WTC11 (cell line): Measurements from ENCODE around the gene GNG10. TPM values are rescaled to one million over a fixed set of nuclear protein-coding genes. Genes with fewer than 3 reads are reported as not detected.

Source experiments
- ATAC-seq: fragments of 200-7000 bp; cut with Tn5 transposase; 2 replicates; pipeline ENCODE4 v1.10.0; 2021; ENCODE audit warnings: mild to moderate bottlenecking, moderate library complexity
- CTCF ChIA-PET: fragments of 300-600 bp; sonication (Branson Sonifier 250); formaldehyde crosslinking; loops from one replicate; lab custom pipeline; 2021; ENCODE audit warnings: antibody characterized with exemption; lab: Charles Lee
- POLR2A ChIA-PET: fragments of 350-600 bp; sonication (Branson Sonifier 250); formaldehyde crosslinking; loops from one replicate; lab custom pipeline; 2021; ENCODE audit warnings: antibody characterized with exemption; lab: Charles Lee
- DNase-seq: peaks from one replicate; pipeline ENCODE4 v3.0.0; 2021; ENCODE audit warnings: low spot score
- H3K27ac Mint-ChIP-seq: 2 replicates; pipeline ENCODE4 v1.8.0; 2021; ENCODE audit warnings: mixed read lengths
- H3K27me3 Mint-ChIP-seq: 2 replicates; pipeline ENCODE4 v1.8.0; 2021; ENCODE audit warnings: low read depth, mild to moderate bottlenecking, moderate library complexity, mixed read lengths
- H3K36me3 Mint-ChIP-seq: 2 replicates; pipeline ENCODE4 v1.8.0; 2021; ENCODE audit warnings: mixed read lengths
- H3K4me1 Mint-ChIP-seq: 2 replicates; pipeline ENCODE4 v1.8.0; 2022; ENCODE audit warnings: mixed read lengths
- H3K4me3 Mint-ChIP-seq: 2 replicates; pipeline ENCODE4 v1.8.0; 2021; ENCODE audit warnings: mild to moderate bottlenecking, moderate library complexity, mixed read lengths
- H3K9me3 Mint-ChIP-seq: 2 replicates; pipeline ENCODE4 v1.8.0; 2021; ENCODE audit warnings: mixed read lengths
- CREB1 ChIP-seq: sonication (generic); formaldehyde crosslinking; IDR thresholded peaks from 2 replicates; pipeline ENCODE4 v1.8.0; 2023; ENCODE audit warnings: mild to moderate bottlenecking, missing genetic modification reagents
- ELF4 ChIP-seq: sonication (generic); formaldehyde crosslinking; IDR thresholded peaks from 2 replicates; pipeline ENCODE4 v1.8.1; 2022; ENCODE audit warnings: low read depth, mild to moderate bottlenecking, moderate library complexity, missing genetic modification reagents
- FOXK1 ChIP-seq: sonication (generic); formaldehyde crosslinking; IDR thresholded peaks from 2 replicates; pipeline ENCODE4 v1.8.0; 2022; ENCODE audit warnings: mild to moderate bottlenecking, moderate library complexity, missing genetic modification reagents
- MXD4 ChIP-seq: fragments of 250-450 bp; sonication (Bioruptor Pico); IDR thresholded peaks from 2 replicates; pipeline ENCODE4 v1.8.0; 2021; ENCODE audit warnings: mild to moderate bottlenecking, moderate library complexity, borderline replicate concordance
- NR2C2 ChIP-seq: sonication (generic); formaldehyde crosslinking; IDR thresholded peaks from 2 replicates; pipeline ENCODE4 v1.8.0; 2022; ENCODE audit warnings: mild to moderate bottlenecking, missing genetic modification reagents
- SMAD3 ChIP-seq: sonication (generic); formaldehyde crosslinking; IDR thresholded peaks from 2 replicates; pipeline ENCODE4 v1.8.0; 2022; ENCODE audit warnings: missing genetic modification reagents, mild to moderate bottlenecking, borderline replicate concordance
- ZNF219 ChIP-seq: sonication (generic); formaldehyde crosslinking; IDR thresholded peaks from 2 replicates; pipeline ENCODE4 v1.8.0; 2023; ENCODE audit warnings: missing genetic modification reagents, mild to moderate bottlenecking, borderline replicate concordance
- ZNF317 ChIP-seq: sonication (generic); formaldehyde crosslinking; IDR thresholded peaks from 2 replicates; pipeline ENCODE4 v1.8.1; 2023; ENCODE audit warnings: low read depth, mild to moderate bottlenecking, moderate library complexity, missing genetic modification reagents, borderline replicate concordance
- ZNF671 ChIP-seq: fragments of 250-450 bp; sonication (Bioruptor Pico); IDR thresholded peaks from 2 replicates; pipeline ENCODE4 v1.8.0; 2021; ENCODE audit warnings: mild to moderate bottlenecking
- total RNA-seq: library from RNA; stranded (reverse); gene quantifications from 3 replicates; pipeline ENCODE4 v1.2.3, GENCODE V29; 2021
- TF ChIP-seq, protein P1 (sequence below): fragments of 250-450 bp; sonication (Bioruptor Pico); conservative IDR thresholded peaks from 2 replicates; pipeline ENCODE4 v1.9.0; 2021; ENCODE audit warnings: mild to moderate bottlenecking
- TF ChIP-seq, protein P2 (sequence below): sonication (generic); formaldehyde crosslinking; conservative IDR thresholded peaks from 2 replicates; pipeline ENCODE4 v1.8.1; 2022; ENCODE audit warnings: mild to moderate bottlenecking, missing genetic modification reagents
- TF ChIP-seq, protein P3 (sequence below): fragments of 250-450 bp; sonication (Bioruptor Pico); IDR thresholded peaks from 2 replicates; pipeline ENCODE4 v2.1.2; 2022; ENCODE audit warnings: mild to moderate bottlenecking, moderate library complexity
- TF ChIP-seq, protein P4 (sequence below): sonication (generic); formaldehyde crosslinking; IDR thresholded peaks from 2 replicates; pipeline ENCODE4 v1.8.1; 2023; ENCODE audit warnings: mild to moderate bottlenecking, missing genetic modification reagents, moderate library complexity
- TF ChIP-seq, protein P5 (sequence below): sonication (generic); formaldehyde crosslinking; IDR thresholded peaks from 2 replicates; pipeline ENCODE4 v1.8.1; 2022; ENCODE audit warnings: low read depth, mild to moderate bottlenecking, moderate library complexity, missing genetic modification reagents, borderline replicate concordance
- TF ChIP-seq, protein P6 (sequence below): sonication (generic); formaldehyde crosslinking; IDR thresholded peaks from 2 replicates; pipeline ENCODE4 v1.8.1; 2022; ENCODE audit warnings: mild to moderate bottlenecking, moderate library complexity, missing genetic modification reagents
- TF ChIP-seq, protein P7 (sequence below): sonication (generic); formaldehyde crosslinking; IDR thresholded peaks from 2 replicates; pipeline ENCODE4 v1.8.1; 2022; ENCODE audit warnings: mild to moderate bottlenecking, missing genetic modification reagents, moderate library complexity, borderline replicate concordance
- TF ChIP-seq, protein P8 (sequence below): fragments of 250-450 bp; sonication (Bioruptor Pico); IDR thresholded peaks from 2 replicates; pipeline ENCODE4 v1.9.0; 2021; ENCODE audit warnings: moderate library complexity, mild to moderate bottlenecking, inconsistent platforms, borderline replicate concordance
- TF ChIP-seq, protein P9 (sequence below): sonication (generic); formaldehyde crosslinking; IDR thresholded peaks from 2 replicates; pipeline ENCODE4 v1.8.0; 2023; ENCODE audit warnings: mild to moderate bottlenecking, missing genetic modification reagents

The GNG10 gene
- total RNA-seq, 1 experiment from 2014 or later: 17.2 TPM

DNA sequence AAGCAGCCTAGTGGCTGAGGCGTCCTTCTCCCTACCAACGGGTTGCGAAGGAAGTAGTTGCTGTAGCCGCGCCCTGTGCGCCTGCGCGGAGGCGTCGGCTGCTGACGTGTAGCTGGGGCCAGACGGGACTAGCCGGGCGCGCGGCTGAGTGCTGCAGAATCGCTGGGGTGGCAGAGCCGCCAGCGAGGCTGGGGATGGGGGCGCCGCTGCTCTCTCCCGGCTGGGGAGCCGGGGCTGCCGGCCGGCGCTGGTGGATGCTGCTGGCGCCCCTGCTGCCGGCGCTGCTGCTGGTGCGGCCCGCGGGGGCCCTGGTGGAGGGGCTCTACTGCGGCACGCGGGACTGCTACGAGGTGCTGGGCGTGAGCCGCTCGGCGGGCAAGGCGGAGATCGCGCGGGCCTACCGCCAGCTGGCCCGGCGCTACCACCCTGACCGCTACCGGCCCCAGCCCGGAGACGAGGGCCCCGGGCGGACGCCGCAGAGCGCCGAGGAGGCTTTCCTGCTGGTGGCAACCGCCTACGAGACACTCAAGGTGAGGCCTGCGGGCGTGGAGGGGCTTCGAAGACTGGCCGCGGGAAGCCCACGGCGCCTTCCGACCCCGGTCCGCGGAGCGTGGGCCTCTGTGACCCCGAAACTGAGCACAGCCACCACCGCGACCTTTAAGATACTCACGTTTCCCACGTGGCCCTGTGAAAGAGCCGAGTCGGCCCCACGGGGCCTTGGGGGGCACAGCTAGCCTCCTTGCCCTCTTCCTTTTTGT is 30.0 kb upstream of the GNG10 start, which contains the start of gene DNAJC25 (continued):
- TF ChIP-seq, protein P1, sequence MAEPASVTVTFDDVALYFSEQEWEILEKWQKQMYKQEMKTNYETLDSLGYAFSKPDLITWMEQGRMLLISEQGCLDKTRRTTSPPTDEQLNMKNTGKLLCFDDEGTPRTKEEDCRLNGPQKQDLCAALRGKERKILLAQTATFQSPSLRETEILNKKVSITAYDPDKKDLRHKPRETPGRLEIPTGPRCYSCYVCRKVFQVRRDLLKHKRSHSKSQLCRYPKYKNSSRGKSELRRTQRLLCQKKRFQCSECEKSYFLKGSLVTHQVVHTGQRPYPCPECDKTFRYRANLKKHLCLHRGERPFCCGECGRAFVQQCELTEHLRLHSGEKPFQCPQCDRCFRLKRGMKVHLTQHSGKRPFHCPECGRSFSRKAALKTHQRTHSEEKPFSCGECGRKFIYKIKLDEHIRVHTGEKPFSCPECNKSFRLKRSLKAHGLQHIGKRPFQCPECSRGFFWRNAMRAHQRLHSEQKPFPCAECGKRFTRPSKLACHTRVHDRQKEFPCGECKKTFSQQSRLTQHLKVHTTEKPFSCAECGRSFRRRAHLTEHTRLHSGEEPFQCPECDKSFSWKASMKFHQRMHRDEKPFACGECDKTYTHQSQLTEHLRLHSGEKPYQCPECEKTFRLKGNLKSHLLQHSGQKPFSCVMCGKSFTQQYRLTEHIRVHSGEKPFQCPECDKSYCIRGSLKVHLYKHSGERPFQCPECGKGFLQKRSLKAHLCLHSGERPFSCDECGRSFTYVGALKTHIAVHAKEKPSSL: no peak

DNA sequence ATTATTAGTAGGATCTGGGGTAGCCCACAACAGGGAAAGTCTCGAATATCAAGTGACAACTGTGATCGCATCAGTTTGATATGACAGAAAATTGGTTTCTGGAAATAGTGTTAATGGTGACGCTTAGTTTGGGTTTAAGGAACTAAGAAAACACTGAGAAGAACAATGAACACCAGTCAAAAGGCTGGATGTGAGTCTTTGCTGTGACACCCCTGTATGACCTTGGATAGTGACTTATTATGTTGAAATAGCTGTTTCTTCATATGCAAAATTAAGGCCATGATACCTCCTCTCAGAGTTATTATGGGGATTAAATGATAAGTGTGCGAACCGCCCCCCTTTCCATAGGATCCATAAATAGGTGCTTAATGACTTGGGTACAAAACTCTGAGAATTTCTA is 29.3 kb upstream of the GNG10 start:
- peaks cover 31% of the 10 kb centered on the region for H3K4me1 Mint-ChIP-seq
- H3K4me3 Mint-ChIP-seq: peak overlapping the region; percentile 95
- H3K9me3 Mint-ChIP-seq: no peaks in the 10 kb centered on the region
- no peak for TF ChIP-seq ELF4 (CRISPR knock-in tag)
- TF ChIP-seq, protein P2, sequence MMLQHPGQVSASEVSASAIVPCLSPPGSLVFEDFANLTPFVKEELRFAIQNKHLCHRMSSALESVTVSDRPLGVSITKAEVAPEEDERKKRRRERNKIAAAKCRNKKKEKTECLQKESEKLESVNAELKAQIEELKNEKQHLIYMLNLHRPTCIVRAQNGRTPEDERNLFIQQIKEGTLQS (CRISPR knock-in tag): no peak
- TF ChIP-seq, protein P3, sequence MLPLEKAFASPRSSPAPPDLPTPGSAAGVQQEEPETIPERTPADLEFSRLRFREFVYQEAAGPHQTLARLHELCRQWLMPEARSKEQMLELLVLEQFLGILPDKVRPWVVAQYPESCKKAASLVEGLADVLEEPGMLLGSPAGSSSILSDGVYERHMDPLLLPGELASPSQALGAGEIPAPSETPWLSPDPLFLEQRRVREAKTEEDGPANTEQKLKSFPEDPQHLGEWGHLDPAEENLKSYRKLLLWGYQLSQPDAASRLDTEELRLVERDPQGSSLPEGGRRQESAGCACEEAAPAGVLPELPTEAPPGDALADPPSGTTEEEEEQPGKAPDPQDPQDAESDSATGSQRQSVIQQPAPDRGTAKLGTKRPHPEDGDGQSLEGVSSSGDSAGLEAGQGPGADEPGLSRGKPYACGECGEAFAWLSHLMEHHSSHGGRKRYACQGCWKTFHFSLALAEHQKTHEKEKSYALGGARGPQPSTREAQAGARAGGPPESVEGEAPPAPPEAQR (CRISPR knock-in tag): no peak
- TF ChIP-seq, protein P4, sequence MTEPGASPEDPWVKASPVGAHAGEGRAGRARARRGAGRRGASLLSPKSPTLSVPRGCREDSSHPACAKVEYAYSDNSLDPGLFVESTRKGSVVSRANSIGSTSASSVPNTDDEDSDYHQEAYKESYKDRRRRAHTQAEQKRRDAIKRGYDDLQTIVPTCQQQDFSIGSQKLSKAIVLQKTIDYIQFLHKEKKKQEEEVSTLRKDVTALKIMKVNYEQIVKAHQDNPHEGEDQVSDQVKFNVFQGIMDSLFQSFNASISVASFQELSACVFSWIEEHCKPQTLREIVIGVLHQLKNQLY (CRISPR knock-in tag): no peak
- no peak for TF ChIP-seq ZNF219 (CRISPR knock-in tag)
- TF ChIP-seq, protein P5, sequence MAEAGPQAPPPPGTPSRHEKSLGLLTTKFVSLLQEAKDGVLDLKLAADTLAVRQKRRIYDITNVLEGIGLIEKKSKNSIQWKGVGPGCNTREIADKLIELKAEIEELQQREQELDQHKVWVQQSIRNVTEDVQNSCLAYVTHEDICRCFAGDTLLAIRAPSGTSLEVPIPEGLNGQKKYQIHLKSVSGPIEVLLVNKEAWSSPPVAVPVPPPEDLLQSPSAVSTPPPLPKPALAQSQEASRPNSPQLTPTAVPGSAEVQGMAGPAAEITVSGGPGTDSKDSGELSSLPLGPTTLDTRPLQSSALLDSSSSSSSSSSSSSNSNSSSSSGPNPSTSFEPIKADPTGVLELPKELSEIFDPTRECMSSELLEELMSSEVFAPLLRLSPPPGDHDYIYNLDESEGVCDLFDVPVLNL (CRISPR knock-in tag): no peak
- no peak for TF ChIP-seq ZNF317 (CRISPR knock-in tag)
- TF ChIP-seq FOXK1 (CRISPR knock-in tag): no peak
- TF ChIP-seq, protein P6, sequence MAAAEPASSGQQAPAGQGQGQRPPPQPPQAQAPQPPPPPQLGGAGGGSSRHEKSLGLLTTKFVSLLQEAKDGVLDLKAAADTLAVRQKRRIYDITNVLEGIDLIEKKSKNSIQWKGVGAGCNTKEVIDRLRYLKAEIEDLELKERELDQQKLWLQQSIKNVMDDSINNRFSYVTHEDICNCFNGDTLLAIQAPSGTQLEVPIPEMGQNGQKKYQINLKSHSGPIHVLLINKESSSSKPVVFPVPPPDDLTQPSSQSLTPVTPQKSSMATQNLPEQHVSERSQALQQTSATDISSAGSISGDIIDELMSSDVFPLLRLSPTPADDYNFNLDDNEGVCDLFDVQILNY (CRISPR knock-in tag): no peak
- no peak for TF ChIP-seq NR2C2 (CRISPR knock-in tag)
- no peak for TF ChIP-seq SMAD3
- no peak for TF ChIP-seq CREB1 (CRISPR knock-in tag)
- TF ChIP-seq, protein P7, sequence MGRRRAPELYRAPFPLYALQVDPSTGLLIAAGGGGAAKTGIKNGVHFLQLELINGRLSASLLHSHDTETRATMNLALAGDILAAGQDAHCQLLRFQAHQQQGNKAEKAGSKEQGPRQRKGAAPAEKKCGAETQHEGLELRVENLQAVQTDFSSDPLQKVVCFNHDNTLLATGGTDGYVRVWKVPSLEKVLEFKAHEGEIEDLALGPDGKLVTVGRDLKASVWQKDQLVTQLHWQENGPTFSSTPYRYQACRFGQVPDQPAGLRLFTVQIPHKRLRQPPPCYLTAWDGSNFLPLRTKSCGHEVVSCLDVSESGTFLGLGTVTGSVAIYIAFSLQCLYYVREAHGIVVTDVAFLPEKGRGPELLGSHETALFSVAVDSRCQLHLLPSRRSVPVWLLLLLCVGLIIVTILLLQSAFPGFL (CRISPR knock-in tag): no peak
- TF ChIP-seq, protein P8, sequence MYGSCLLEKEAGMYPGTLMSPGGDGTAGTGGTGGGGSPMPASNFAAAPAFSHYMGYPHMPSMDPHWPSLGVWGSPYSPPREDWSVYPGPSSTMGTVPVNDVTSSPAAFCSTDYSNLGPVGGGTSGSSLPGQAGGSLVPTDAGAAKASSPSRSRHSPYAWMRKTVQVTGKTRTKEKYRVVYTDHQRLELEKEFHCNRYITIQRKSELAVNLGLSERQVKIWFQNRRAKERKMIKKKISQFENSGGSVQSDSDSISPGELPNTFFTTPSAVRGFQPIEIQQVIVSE (CRISPR knock-in tag): no peak
- no peak for TF ChIP-seq MXD4 (CRISPR knock-in tag)
- no peak for TF ChIP-seq ZNF671
- TF ChIP-seq, protein P9, sequence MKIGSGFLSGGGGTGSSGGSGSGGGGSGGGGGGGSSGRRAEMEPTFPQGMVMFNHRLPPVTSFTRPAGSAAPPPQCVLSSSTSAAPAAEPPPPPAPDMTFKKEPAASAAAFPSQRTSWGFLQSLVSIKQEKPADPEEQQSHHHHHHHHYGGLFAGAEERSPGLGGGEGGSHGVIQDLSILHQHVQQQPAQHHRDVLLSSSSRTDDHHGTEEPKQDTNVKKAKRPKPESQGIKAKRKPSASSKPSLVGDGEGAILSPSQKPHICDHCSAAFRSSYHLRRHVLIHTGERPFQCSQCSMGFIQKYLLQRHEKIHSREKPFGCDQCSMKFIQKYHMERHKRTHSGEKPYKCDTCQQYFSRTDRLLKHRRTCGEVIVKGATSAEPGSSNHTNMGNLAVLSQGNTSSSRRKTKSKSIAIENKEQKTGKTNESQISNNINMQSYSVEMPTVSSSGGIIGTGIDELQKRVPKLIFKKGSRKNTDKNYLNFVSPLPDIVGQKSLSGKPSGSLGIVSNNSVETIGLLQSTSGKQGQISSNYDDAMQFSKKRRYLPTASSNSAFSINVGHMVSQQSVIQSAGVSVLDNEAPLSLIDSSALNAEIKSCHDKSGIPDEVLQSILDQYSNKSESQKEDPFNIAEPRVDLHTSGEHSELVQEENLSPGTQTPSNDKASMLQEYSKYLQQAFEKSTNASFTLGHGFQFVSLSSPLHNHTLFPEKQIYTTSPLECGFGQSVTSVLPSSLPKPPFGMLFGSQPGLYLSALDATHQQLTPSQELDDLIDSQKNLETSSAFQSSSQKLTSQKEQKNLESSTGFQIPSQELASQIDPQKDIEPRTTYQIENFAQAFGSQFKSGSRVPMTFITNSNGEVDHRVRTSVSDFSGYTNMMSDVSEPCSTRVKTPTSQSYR (CRISPR knock-in tag): no peak
- H3K27me3 Mint-ChIP-seq: no peaks in the 10 kb centered on the region; the same call in 1 of the 2 replicates
- ChIA-PET POLR2A (interaction anchor here (0.6 to 1.5 kb wide), 3 partner anchors 13 to 33 kb away, joined by 3 to 14 read pairs (median 11); partner anchors contain the start of genes GNG10 and PTGR1), CTCF (interaction anchor here (1.8 kb wide), 1 partner anchor 11 kb away, joined by 18 read pairs; no protein-coding TSS in a partner anchor)
- H3K27ac Mint-ChIP-seq: peak overlapping the region; percentile 87
- H3K36me3 Mint-ChIP-seq: no peaks in the 10 kb centered on the region; the same call in 1 of the 2 replicates
- no peak for DNase-seq
- no peak for ATAC-seq
